ENCODE measurements around the gene SDC4. TPM values are rescaled to one million over a fixed set of nuclear protein-coding genes. Genes with fewer than 3 reads are reported as not detected.

SDC4 gene
- total and polyA plus RNA-seq, 8 donors = 27.4 to 343 (median 80.1) TPM

- 85 to 93% (median 88%) methylated on average over 8 to 11 of the region's 11 CpGs for WGBS, 5 donors
- DNase-seq = no peak
- intact Hi-C loops (cut with DNase I; ENCODE audit: low total_unique reads) = no loop called here
- Histone ChIP-seq H3K36me3 (no peaks in the 10 kb centered on the region), H3K27ac (no peak overlapping the region), H3K9me3 (no peaks in the 10 kb centered on the region), H3K4me3 (no peak overlapping the region), H3K4me1 (peaks cover 0 to 14% (median 11%) of the 10 kb centered on the region in 4 donors), H3K27me3 (peaks cover 0 to 80% (median 28%) of the 10 kb centered on the region in 3 donors)
- TF ChIP-seq POLR2A (IDR thresholded peaks at IDR 0.05) (no peak), CTCF (IDR thresholded peaks at IDR 0.05) (no peak), EP300 (IDR thresholded peaks at IDR 0.05) (no peak), POLR2AphosphoS5 (IDR thresholded peaks at IDR 0.05) (no peak)
Observed at GRCh38 chr20:45313943-45314342, 34.3 kb downstream of the SDC4 start.

GRCh38 chr20:45313065-45313695, 35.0 kb downstream of the SDC4 start:
- H3K36me3 ChIP-seq = no peaks in the 10 kb centered on the region

GRCh38 chr20:45312241-45312640, 36.0 kb downstream of the SDC4 start:
- intact Hi-C loops (cut with DNase I; ENCODE audit: low total_unique reads) = no loop called here
- 32 to 53% (median 38%) methylated on average over 21 of the region's 21 CpGs for WGBS, 5 donors
- Histone ChIP-seq H3K4me3 (no peak overlapping the region), H3K36me3 (no peaks in the 10 kb centered on the region), H3K27ac (no peak overlapping the region), H3K4me1 (peaks cover 0 to 22% (median 14%) of the 10 kb centered on the region in 4 donors), H3K9me3 (no peaks in the 10 kb centered on the region), H3K27me3 (peaks cover 0 to 86% (median 29%) of the 10 kb centered on the region in 3 donors)
- no peak for TF ChIP-seq CTCF (IDR thresholded peaks at IDR 0.05)
- TF ChIP-seq POLR2A (IDR thresholded peaks at IDR 0.05) = no peak
- no peak for TF ChIP-seq EP300 (IDR thresholded peaks at IDR 0.05)
- no peak for DNase-seq

More at GRCh38 chr20:45313065-45313695, 35.0 kb downstream of the SDC4 start:
- DNase-seq = no peak
- H3K27ac ChIP-seq = no peak overlapping the region
- no peaks in the 10 kb centered on the region for H3K9me3 ChIP-seq
- intact Hi-C loops (cut with DNase I; ENCODE audit: low total_unique reads) = no loop called here
- no peak overlapping the region for H3K4me3 ChIP-seq
- TF ChIP-seq POLR2A (IDR thresholded peaks at IDR 0.05) = no peak
- no peak for TF ChIP-seq CTCF (IDR thresholded peaks at IDR 0.05)
- TF ChIP-seq EP300 (IDR thresholded peaks at IDR 0.05) = no peak
- TF ChIP-seq POLR2AphosphoS5 (IDR thresholded peaks at IDR 0.05) = no peak
- WGBS, 5 donors = 85 to 94% (median 89%) methylated on average over 8 of the region's 8 CpGs
- peaks cover 0 to 87% (median 30%) of the 10 kb centered on the region in 3 donors for H3K27me3 ChIP-seq
- peaks cover 0 to 18% (median 12%) of the 10 kb centered on the region in 4 donors for H3K4me1 ChIP-seq

- Histone ChIP-seq H3K9me3 (no peaks in the 10 kb centered on the region), H3K27me3 (peaks cover 0 to 86% (median 30%) of the 10 kb centered on the region in 3 donors), H3K27ac (no peak overlapping the region), H3K36me3 (no peaks in the 10 kb centered on the region), H3K4me1 (peaks cover 0 to 22% (median 14%) of the 10 kb centered on the region in 4 donors), H3K4me3 (no peak overlapping the region)
- DNase-seq = peak; percentile 72 to 83
- intact Hi-C loops (cut with DNase I; ENCODE audit: low total_unique reads) = no loop called here
- WGBS, 5 donors = 14 to 24% (median 16%) methylated on average over 32 to 45 of the region's 45 CpGs
- TF ChIP-seq EP300 (IDR thresholded peaks at IDR 0.05) (no peak), CTCF (IDR thresholded peaks at IDR 0.05) (peak in 5 of 7 experiments; percentile 13 to 82 (median 64))
Observed at GRCh38 chr20:45311589-45312211, 36.5 kb downstream of the SDC4 start.

Measured in stomach (tissue), 9 donors.